Activated effector memory CD4-positive, alpha-beta T cell treated with Interleukin-2 at 50 U/mL for 16 hours (primary cell): ENCODE measurements around the gene FTL.

Experiments used
- DNase-seq: peaks from one replicate; pipeline ENCODE4 v3.0.0-alpha.2; 2020

FTL gene

DNA sequence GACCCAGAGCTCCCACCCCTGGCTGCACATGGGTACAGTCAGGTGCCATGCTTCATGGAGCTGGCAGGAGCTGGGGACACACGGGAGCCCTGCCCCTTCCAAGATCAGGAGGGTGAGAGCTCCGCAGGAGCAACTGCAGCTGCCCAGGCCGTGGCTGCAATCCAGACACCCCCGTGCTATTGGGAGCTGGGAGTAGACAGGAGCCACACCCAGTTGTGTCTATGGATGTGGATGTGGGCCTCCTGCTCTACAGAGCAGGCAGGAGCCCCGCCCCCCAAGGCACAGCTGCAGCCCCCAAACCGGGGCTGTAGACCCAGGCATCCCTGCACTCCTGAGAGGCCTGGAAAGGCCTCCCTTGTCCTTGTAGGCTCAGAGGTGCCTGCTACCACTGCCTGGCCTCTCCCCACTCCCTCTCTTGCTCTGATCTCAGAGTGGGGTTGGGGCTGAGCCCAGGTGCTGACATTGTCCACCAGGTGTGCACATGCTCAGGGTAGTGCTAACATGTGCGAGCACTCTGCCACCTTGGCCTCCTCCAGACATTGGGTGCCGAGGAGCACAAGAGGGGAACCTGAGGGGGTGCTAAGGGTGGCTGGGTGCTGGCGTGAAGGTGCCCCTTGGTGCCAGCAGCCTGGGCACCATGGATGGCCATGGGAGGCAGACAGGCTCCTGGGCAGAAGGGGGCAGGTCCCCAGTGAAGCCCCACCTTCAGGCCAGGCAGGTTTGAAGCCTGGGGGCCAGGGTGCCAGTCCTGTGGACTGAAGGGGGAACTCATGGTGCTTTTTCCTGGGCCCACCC lies 18.4 kb upstream of the FTL start:
- DNase-seq, result no peak

DNA sequence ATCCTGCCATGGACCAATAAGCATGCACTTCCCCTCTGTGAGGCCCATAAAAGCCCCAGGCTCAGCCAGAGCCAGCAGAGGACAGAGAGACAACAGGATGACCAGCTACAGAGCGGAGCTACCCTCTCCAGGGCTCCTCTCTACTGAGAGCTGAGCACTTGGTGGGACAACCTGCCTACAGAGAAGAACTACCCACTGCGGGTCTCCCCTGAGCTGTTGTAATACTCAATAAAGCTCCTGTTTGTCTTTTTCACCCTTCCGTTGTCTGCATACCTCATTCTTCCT lies 17.9 kb upstream of the FTL start:
- no peak for DNase-seq

DNA sequence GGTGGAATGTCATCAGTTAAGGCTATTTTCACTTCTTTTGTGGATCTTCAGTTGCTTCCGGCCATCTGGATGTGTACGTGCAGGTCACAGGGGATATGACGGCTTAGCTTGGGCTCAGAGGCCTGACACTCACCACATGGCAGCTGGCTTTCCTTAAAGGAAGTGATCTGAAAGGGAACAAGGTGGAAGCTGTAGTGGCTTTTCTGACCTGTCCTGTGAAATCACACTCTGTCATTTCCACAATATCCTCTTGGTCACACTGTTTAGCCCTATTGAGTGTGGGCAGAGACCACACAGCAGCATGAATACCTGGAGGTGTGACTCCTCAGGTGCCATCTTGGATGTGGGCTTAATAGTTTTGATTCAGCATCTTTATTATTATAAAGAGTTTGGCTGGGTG lies 14.9 kb upstream of the FTL start:
- no peak for DNase-seq

GRCh38 chr19:48950830-48951519 lies 14.1 kb upstream of the FTL start:
- DNase-seq, result no peak

GRCh38 chr19:48953141-48953540 lies 12.0 kb upstream of the FTL start:
- DNase-seq, result no peak

GRCh38 chr19:48953990-48954594 lies 11.0 kb upstream of the FTL start:
- no peak for DNase-seq

DNA sequence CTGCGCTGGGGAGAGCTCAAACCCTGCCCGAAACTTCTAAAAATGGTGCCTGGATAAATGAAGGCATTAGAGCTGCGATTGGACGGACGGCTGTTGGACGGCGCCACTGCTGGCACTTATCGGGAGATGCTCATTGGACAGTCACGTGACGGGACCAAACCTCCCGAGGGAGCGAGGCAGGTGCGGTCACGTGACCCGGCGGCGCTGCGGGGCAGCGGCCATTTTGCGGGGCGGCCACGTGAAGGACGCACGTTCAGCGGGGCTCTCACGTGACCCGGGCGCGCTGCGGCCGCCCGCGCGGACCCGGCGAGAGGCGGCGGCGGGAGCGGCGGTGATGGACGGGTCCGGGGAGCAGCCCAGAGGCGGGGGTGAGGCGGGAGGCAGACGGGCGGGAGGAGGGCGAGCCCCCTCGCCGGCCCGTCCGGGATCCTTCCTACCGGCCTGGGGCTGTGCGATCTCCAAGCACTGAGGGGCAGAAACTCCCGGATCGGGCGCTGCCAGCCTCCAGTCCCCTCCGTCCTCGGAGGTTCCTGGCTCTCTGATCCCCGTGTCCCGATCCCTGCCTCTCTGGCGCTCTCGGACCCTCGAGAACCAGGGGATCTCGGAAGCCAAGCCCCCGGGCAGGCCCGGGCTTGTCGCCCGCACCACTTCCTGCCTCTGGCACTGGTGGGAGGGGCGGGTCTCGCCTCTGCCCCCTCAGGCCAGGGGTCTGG lies 10.4 kb upstream of the FTL start, which contains the start of gene BAX:
TSS of gene BAX (plus strand) at position 281 of the 713 bp plus-strand sequence. CDS start at position 335, 54 bp downstream.
- DNase-seq, result peak; percentile 81

DNA sequence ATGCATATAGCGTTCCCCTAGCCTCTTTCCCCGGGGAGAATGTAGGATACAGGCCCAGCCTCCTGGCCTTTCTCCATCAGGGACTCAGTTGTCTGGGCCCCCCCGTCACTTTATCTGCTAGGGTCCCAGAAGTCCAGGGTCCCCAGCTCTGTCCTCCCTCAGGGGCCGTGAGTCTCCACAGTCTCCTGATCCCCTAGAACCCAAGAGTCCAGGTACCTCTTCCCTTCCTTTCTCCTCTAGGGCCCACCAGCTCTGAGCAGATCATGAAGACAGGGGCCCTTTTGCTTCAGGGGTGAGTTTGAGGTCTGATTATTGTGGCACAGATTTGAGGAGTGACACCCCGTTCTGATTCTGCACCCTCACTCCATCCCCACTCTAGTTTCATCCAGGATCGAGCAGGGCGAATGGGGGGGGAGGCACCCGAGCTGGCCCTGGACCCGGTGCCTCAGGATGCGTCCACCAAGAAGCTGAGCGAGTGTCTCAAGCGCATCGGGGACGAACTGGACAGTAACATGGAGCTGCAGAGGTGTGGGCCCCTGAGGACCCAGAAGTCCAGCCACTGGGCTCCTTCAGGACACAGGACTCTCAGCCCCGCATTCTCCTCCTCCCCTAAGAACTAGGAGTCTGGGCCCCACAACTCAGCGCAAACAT lies 9.7 kb upstream of the FTL start:
- DNase-seq, result no peak

- DNase-seq, result no peak
Observed at GRCh38 chr19:48958006-48958405, 7.1 kb upstream of the FTL start.

DNA sequence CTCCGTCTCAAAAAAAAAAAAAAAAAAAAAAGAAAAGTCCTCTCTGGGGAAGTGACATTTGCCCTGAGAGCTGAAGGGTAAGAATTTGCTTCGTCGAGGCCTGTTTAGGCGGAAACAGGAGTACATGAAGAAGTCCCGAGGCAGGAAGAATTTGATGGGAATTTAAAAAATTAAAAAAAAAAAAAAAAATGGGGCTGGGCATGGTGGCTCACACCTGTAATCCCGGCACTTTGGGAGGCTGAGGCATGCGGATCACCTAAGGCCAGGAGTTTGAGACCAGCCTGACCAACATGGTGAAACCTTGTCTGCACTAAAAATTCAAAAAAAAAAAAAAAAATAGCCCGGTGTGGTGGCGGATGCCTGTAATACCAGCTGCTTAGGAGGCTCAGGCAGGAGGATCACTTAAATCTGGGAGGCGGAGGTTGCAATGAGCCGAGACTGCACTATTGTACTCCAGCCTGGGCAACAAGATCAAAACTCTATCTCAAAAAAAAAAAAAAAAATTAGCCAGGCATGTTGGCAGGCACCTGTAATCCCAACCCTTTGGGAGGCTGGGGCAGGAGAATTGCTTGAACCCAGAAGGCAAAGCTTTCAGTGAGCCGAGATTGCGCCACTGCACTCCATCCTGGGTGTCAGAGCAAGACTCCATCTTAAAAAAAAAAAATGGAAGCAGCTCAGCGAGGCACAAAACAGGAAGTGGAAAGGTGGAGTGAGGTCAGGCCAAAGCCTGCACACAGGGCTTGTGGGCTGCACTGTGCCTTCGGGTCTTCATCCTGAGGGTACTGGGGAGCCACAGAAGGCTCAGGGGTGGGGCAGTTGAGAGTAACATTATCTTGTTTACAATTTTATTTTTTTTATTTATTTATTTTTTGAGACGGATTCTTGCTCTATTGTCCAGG lies 5.5 kb upstream of the FTL start:
- no peak for DNase-seq

DNA sequence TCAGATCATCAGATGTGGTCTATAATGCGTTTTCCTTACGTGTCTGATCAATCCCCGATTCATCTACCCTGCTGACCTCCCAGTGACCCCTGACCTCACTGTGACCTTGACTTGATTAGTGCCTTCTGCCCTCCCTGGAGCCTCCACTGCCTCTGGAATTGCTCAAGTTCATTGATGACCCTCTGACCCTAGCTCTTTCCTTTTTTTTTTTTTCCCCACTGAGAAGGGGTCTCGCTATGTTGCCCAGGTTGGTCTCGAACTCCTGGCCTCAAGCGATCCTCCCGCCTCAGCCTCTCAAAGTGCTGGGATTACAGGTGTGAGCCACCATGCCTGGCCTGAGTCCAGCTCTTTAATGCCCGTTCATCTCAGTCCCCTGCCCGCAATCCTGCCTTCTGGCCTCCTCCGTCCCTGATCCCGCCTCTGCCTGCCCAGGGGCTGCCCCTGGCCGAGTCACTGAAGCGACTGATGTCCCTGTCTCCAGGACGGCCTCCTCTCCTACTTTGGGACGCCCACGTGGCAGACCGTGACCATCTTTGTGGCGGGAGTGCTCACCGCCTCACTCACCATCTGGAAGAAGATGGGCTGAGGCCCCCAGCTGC lies 4.0 kb upstream of the FTL start:
- no peak for DNase-seq

- DNase-seq, result no peak
Observed at GRCh38 chr19:48961673-48962028, 3.5 kb upstream of the FTL start.

- DNase-seq, result peak; percentile 43
Observed at GRCh38 chr19:48962029-48962848, 2.9 kb upstream of the FTL start.

- DNase-seq, result no peak
Observed at GRCh38 chr19:48962849-48963165, 2.3 kb upstream of the FTL start.

GRCh38 chr19:48963371-48964204 lies 1.5 kb upstream of the FTL start:
- peak; percentile 33 for DNase-seq

DNA sequence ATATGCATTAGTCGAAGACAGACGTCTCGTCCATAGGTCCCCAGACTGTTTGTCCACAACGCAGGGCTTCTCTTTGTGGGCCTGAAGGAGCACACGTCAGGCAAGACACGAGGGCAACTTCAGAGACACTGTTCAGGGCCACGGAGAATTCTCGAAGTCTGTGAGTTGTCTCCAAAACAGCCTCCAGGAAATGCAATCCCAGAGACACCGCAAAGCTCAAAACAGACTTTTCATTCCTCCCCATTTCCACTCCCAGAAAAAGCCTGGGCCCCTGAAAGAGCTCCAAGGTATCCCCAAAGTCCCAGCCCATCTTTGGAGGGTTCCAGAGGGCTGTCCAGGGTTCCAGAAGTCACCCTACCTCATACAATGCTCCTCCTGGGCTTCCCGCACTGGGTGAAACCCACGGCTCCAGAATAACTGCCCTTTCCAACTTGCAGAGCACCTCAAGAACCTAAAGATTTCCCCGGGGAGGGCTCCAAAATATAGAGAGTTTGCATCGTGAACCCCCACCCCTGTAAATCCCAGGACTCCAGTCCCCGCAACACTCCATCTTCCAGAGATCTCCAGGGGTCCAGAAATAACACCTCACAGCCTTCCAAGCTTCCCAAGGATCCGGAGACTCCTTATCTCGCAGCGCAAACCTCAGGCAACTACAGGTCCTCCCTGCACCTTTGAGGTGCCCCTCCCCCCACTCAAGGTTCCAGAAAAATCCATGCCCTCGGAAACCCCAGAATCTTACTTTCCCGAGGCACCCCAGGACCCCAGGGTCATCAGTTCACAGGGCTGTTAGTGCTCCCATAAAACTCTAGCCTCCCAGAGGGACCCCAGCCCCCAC lies 687 bp upstream of the FTL start:
- DNase-seq, result no peak

DNA sequence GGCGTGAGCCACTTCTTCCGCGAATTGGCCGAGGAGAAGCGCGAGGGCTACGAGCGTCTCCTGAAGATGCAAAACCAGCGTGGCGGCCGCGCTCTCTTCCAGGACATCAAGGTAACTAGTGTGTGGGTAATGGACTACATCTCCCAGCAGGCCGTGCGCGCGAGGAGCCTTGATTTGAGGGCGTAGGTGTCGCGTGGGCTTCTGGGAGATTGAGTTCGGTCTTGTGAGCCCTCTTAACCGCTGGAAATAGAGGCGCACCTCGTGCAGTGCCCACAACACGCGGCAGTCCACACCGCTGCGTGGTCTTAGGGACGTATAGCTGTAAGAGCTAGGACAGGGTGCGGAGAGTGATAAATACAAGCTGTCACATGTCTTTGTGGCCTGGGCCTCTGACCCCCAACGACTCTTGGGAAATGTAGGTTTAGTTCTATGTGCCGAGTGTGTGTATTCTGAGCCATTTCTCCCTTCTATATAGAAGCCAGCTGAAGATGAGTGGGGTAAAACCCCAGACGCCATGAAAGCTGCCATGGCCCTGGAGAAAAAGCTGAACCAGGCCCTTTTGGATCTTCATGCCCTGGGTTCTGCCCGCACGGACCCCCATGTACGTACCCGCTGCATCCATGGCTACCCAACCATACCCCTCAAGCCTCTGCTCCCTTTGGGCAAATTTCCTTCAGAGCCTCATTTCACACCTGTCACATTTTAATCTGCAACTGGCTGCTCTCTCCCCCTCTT lies 864 bp downstream of the FTL start:
- peak; percentile 80 for DNase-seq
